SK-N-SH (cell line): ENCODE data around the gene RAB11B. TPM values are rescaled to one million over a fixed set of nuclear protein-coding genes. Genes with fewer than 3 reads are reported as not detected.
A peak's percentile ranks its signal among the peaks of the same experiment; 100 is the strongest.

Experiments
- CTCF ChIA-PET: fragments of 300-600, 350-600 bp; formaldehyde crosslinking; extraction: SDS; loops from one replicate; lab custom pipeline; 2021; lab: Yijun Ruan, JAX
- POLR2A ChIA-PET: fragments of 350-600 bp; sonication (Branson Sonifier 250); formaldehyde crosslinking; extraction: SDS; loops from one replicate; lab custom pipeline; 2020; ENCODE audit warnings: antibody characterized with exemption, inconsistent platforms; lab: Yijun Ruan, JAX
- DNase-seq: peaks from one replicate; pipeline ENCODE4 v3.0.0; 2012
- H2AFZ ChIP-seq: fragments of 200-600 bp; sonication (generic); 2 replicates; pipeline ENCODE4 v1.8.1; 2016; ENCODE audit warnings: antibody characterized with exemption, mild to moderate bottlenecking, low read depth
- H3F3A ChIP-seq: fragments of 200-600 bp; sonication (generic); replicated peaks from 2 replicates; pipeline ENCODE3; 2016; ENCODE audit warnings: antibody characterized with exemption, mild to moderate bottlenecking; ENCODE audit not compliant: insufficient read depth
- H3K27ac ChIP-seq, 2 experiments: fragments of 200-500 bp in 1 of 2; fragments of 200-600 bp in 1 of 2; sonication (Bioruptor generic) in 1 of 2; sonication (generic), shearing (Covaris generic) in 1 of 2; 2 replicates each; pipeline versions ENCODE4 v1.5.1 to v1.6.1; 2014 to 2016; ENCODE audit warnings: low read depth in 2 of 2, inconsistent platforms in 1 of 2, low read length in 1 of 2, mild to moderate bottlenecking in 1 of 2, mixed read lengths in 1 of 2
- H3K27me3 ChIP-seq: fragments of 200-600 bp; sonication (generic), shearing (Covaris generic); 2 replicates; pipeline ENCODE4 v1.6.1; 2016; ENCODE audit warnings: mixed run types; ENCODE audit not compliant: insufficient read depth
- H3K36me3 ChIP-seq, 2 experiments: fragments of 200-500 bp in 1 of 2; fragments of 200-600 bp in 1 of 2; sonication (Bioruptor generic) in 1 of 2; sonication (generic) in 1 of 2; replicated peaks in 1 of 2; 2 replicates each; pipeline versions ENCODE3 to v1.5.1; 2014 to 2016; ENCODE audit warnings: low read length in 1 of 2, mild to moderate bottlenecking in 1 of 2; ENCODE audit not compliant: insufficient read depth in 2 of 2, control insufficient read depth in 1 of 2
- H3K4me1 ChIP-seq, 2 experiments: fragments of 200-500 bp in 1 of 2; fragments of 200-600 bp in 1 of 2; sonication (Bioruptor generic) in 1 of 2; sonication (generic), shearing (Covaris generic) in 1 of 2; 2 replicates each; pipeline versions ENCODE4 v1.5.1 to v1.6.1; 2014 to 2016; ENCODE audit warnings: low read depth in 1 of 2, low read length in 1 of 2, mixed run types in 1 of 2; ENCODE audit not compliant: insufficient read depth in 2 of 2, control insufficient read depth in 1 of 2
- H3K4me2 ChIP-seq: fragments of 200-600 bp; sonication (generic), shearing (Covaris generic); 2 replicates; pipeline ENCODE4 v1.6.1; 2017; ENCODE audit warnings: mixed run types
- H3K4me3 ChIP-seq, 2 experiments: fragments of 200-500 bp in 1 of 2; fragments of 200-600 bp in 1 of 2; sonication (Bioruptor generic) in 1 of 2; sonication (generic), shearing (Covaris generic) in 1 of 2; 2 replicates each; pipeline versions ENCODE4 v1.5.1 to v1.8.1; 2014 to 2016; ENCODE audit warnings: low read depth in 2 of 2, inconsistent platforms in 1 of 2, low read length in 1 of 2, mild to moderate bottlenecking in 1 of 2, mixed read lengths in 1 of 2, moderate library complexity in 1 of 2
- H3K79me2 ChIP-seq: fragments of 200-600 bp; sonication (generic); 2 replicates; pipeline ENCODE4 v1.8.1; 2017; ENCODE audit warnings: mild to moderate bottlenecking; ENCODE audit not compliant: insufficient read depth
- H3K9ac ChIP-seq: fragments of 200-600 bp; sonication (generic); 2 replicates; pipeline ENCODE4 v1.6.1; 2017; ENCODE audit warnings: mixed run types
- H3K9me2 ChIP-seq: fragments of 200-600 bp; sonication (generic); 2 replicates; pipeline ENCODE4 v1.6.1; 2017; ENCODE audit warnings: mixed run types
- H3K9me3 ChIP-seq: fragments of 200-600 bp; sonication (generic); 2 replicates; pipeline ENCODE4 v1.6.1; 2017; ENCODE audit warnings: mixed run types, mild to moderate bottlenecking, moderate library complexity
- H4K20me1 ChIP-seq: fragments of 200-600 bp; sonication (generic); 2 replicates; pipeline ENCODE4 v1.6.1; 2017; ENCODE audit warnings: mild to moderate bottlenecking, mixed run types; ENCODE audit not compliant: insufficient read depth
- CHD2 ChIP-seq: fragments of 150-350 bp; IDR thresholded peaks from 2 replicates; pipeline ENCODE4 v1.6.1; 2018; ENCODE audit warnings: low read length; ENCODE audit not compliant: partially characterized antibody
- ELF1 ChIP-seq: IDR thresholded peaks from 2 replicates; pipeline ENCODE4 v1.4.0; 2012
- FOSL2 ChIP-seq: IDR thresholded peaks from 2 replicates; pipeline ENCODE4 v1.4.0; 2012; ENCODE audit warnings: low read depth, mild to moderate bottlenecking, moderate library complexity, borderline replicate concordance
- FOXJ3 ChIP-seq: sonication (generic); formaldehyde crosslinking; IDR thresholded peaks from 2 replicates; pipeline ENCODE4 v1.5.1; 2020; ENCODE audit warnings: mild to moderate bottlenecking, missing genetic modification reagents
- GABPA ChIP-seq: IDR thresholded peaks from 2 replicates; pipeline ENCODE4 v1.4.0; 2012; ENCODE audit warnings: low read depth, mild to moderate bottlenecking
- GATA2 ChIP-seq: sonication (generic); formaldehyde crosslinking; IDR thresholded peaks from 2 replicates; pipeline ENCODE4 v1.5.0; 2020; ENCODE audit warnings: mild to moderate bottlenecking, missing genetic modification reagents
- JUND ChIP-seq: IDR thresholded peaks from 2 replicates; pipeline ENCODE4 v1.4.0; 2012
- MEF2A ChIP-seq: IDR thresholded peaks from 2 replicates; pipeline ENCODE4 v1.4.0; 2012; ENCODE audit warnings: low read depth, borderline replicate concordance
- MXI1 ChIP-seq: IDR thresholded peaks from 2 replicates; pipeline ENCODE4 v1.6.1; 2012; ENCODE audit warnings: mild to moderate bottlenecking, low read depth, low read length, improper control_type of control experiment
- NFIC ChIP-seq: IDR thresholded peaks from 2 replicates; pipeline ENCODE4 v1.4.0; 2012; ENCODE audit warnings: borderline replicate concordance
- NRF1 ChIP-seq: IDR thresholded peaks from 2 replicates; pipeline ENCODE4 v1.6.1; 2012; ENCODE audit warnings: low read depth, mild to moderate bottlenecking, low read length
- POLR2AphosphoS5 ChIP-seq: IDR thresholded peaks from 2 replicates; pipeline ENCODE4 v1.6.1; 2012; ENCODE audit warnings: low read depth, low read length
- RAD21 ChIP-seq: IDR thresholded peaks from 2 replicates; pipeline ENCODE4 v1.6.1; 2012; ENCODE audit warnings: mild to moderate bottlenecking, low read length
- RCOR1 ChIP-seq: fragments of 150-350 bp; IDR thresholded peaks from 2 replicates; pipeline ENCODE4 v1.6.1; 2017; ENCODE audit warnings: antibody characterized with exemption, low read length
- RXRA ChIP-seq: IDR thresholded peaks from 2 replicates; pipeline ENCODE4 v1.4.0; 2012; ENCODE audit warnings: low read depth, mild to moderate bottlenecking, borderline replicate concordance
- SMC3 ChIP-seq: IDR thresholded peaks from 2 replicates; pipeline ENCODE4 v1.6.1; 2012; ENCODE audit warnings: low read depth, low read length, improper control_type of control experiment
- TCF12 ChIP-seq: IDR thresholded peaks from 2 replicates; pipeline ENCODE4 v1.4.0; 2012
- WGBS: methylation state at CpG from one replicate; pipeline ENCODE4 v1.1.6; 2017; ENCODE audit warnings: low lambda C conversion rate; 5-methylcytosine and 5-hydroxymethylcytosine counted together
- polyA plus RNA-seq, 3 experiments: library from polyadenylated mRNA; depleted of rRNA; stranded (reverse); fragments of >200 nt; gene quantifications; 2 replicates each; pipeline ENCODE4 v1.2.3, GENCODE V29; 2012
- TF ChIP-seq, protein P1 (sequence below): IDR thresholded peaks from 2 replicates; pipeline ENCODE4 v1.4.0; 2012; ENCODE audit warnings: low read depth
- TF ChIP-seq, protein P2 (sequence below): fragments of 200-600 bp; sonication (generic); IDR thresholded peaks from 2 replicates; pipeline ENCODE4 v1.6.1; 2017; ENCODE audit warnings: antibody characterized with exemption, mild to moderate bottlenecking, moderate library complexity
- TF ChIP-seq, protein P3 (sequence below): fragments of 150-350 bp; IDR thresholded peaks from 2 replicates; pipeline ENCODE4 v1.6.1; 2016; ENCODE audit warnings: mild to moderate bottlenecking, low read depth, low read length
- TF ChIP-seq, protein P4 (sequence below): fragments of 150-350 bp; IDR thresholded peaks from 2 replicates; pipeline ENCODE4 v1.6.1; 2017; ENCODE audit warnings: antibody characterized with exemption, low read length, low read depth, borderline replicate concordance

RAB11B gene
- polyA plus RNA-seq, 1 of the 3 experiments (the other 2 are of a cell fraction), result 127 TPM

DNA sequence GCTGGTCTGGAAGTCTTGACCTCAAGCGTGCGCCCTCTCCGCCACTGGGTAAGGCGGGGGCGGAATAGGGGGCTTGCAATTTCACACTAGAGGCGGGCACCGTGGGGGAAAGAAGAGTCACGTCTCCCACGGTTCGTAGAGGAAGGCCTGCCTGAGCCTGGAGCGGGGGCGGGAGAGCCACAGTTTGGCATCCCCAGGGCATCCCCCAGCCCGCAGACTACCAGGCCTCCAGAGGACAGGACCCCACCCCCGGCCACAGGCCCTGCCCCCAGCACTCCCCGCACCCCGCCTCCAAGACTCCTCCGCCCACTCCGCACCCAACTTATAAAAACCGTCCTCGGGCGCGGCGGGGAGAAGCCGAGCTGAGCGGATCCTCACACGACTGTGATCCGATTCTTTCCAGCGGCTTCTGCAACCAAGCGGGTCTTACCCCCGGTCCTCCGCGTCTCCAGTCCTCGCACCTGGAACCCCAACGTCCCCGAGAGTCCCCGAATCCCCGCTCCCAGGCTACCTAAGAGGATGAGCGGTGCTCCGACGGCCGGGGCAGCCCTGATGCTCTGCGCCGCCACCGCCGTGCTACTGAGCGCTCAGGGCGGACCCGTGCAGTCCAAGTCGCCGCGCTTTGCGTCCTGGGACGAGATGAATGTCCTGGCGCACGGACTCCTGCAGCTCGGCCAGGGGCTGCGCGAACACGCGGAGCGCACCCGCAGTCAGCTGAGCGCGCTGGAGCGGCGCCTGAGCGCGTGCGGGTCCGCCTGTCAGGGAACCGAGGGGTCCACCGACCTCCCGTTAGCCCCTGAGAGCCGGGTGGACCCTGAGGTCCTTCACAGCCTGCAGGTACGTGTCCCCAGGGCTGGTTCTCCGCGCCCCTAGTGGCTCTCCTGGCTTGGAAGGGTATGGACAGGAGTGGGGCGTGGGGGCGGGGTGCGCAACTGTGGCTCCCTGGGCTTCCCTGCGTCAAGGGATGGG is 26.1 kb upstream of the RAB11B start, which contains the start of gene ANGPTL4:
Gene ANGPTL4 (plus strand): TSS at position 353 of the 969 bp plus-strand sequence. CDS start 167 bp downstream, at position 520.
- H3K79me2 ChIP-seq, result peaks cover 9% of the 10 kb centered on the region; the same call in 1 of the 2 replicates
- peak within 1 kb of the TSS; percentile 75; the same call in 1 of the 2 replicates for H2AFZ ChIP-seq
- TF ChIP-seq, protein P1, sequence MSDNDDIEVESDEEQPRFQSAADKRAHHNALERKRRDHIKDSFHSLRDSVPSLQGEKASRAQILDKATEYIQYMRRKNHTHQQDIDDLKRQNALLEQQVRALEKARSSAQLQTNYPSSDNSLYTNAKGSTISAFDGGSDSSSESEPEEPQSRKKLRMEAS, result peak; percentile 59; the same call in 1 of the 2 replicates
- no peak for TF ChIP-seq TCF12
- TF ChIP-seq POLR2AphosphoS5, result peak; percentile 96
- TF ChIP-seq, protein P2, sequence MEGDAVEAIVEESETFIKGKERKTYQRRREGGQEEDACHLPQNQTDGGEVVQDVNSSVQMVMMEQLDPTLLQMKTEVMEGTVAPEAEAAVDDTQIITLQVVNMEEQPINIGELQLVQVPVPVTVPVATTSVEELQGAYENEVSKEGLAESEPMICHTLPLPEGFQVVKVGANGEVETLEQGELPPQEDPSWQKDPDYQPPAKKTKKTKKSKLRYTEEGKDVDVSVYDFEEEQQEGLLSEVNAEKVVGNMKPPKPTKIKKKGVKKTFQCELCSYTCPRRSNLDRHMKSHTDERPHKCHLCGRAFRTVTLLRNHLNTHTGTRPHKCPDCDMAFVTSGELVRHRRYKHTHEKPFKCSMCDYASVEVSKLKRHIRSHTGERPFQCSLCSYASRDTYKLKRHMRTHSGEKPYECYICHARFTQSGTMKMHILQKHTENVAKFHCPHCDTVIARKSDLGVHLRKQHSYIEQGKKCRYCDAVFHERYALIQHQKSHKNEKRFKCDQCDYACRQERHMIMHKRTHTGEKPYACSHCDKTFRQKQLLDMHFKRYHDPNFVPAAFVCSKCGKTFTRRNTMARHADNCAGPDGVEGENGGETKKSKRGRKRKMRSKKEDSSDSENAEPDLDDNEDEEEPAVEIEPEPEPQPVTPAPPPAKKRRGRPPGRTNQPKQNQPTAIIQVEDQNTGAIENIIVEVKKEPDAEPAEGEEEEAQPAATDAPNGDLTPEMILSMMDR, result peak; percentile 47
- peak; percentile 41 for TF ChIP-seq CHD2
- peak within 1 kb of the TSS; percentile 53 to 84 for H3K4me3 ChIP-seq
- peaks cover 21% of the 10 kb centered on the region for H3F3A ChIP-seq
- CTCF ChIA-PET, result interaction anchor here (0.6 to 5.0 kb wide), 9 partner anchors 10 to 1737 kb away, joined by 3 to 51 read pairs (median 6); no protein-coding TSS in a partner anchor
- peak within 1 kb of the TSS; percentile 69 for H3K9ac ChIP-seq
- H4K20me1 ChIP-seq, result no peaks in the 10 kb centered on the region
- H3K4me1 ChIP-seq, result peaks cover 30 to 39% of the 10 kb centered on the region in 2 experiments; a peak in 3 of 4 replicates
- POLR2A ChIA-PET, result interaction anchor here (1.3 to 1.9 kb wide), 2 partner anchors 12 to 43 kb away, joined by 4 read pairs; partner anchors contain the start of genes NDUFA7 and RPS28
- 2% methylated on average over 41 of the region's 81 CpGs for WGBS
- H3K9me2 ChIP-seq, result no peaks in the 10 kb centered on the region
- H3K36me3 ChIP-seq, result peaks cover 0 to 2% of the 10 kb centered on the region in 2 experiments
- H3K27me3 ChIP-seq, result no peaks in the 10 kb centered on the region
- H3K27ac ChIP-seq, result peak within 1 kb of the TSS; percentile 48 to 79; a peak in 3 of 4 replicates
- peak; percentile 86 for DNase-seq
- peak within 1 kb of the TSS; percentile 97 for H3K4me2 ChIP-seq
- H3K9me3 ChIP-seq, result no peaks in the 10 kb centered on the region

DNA sequence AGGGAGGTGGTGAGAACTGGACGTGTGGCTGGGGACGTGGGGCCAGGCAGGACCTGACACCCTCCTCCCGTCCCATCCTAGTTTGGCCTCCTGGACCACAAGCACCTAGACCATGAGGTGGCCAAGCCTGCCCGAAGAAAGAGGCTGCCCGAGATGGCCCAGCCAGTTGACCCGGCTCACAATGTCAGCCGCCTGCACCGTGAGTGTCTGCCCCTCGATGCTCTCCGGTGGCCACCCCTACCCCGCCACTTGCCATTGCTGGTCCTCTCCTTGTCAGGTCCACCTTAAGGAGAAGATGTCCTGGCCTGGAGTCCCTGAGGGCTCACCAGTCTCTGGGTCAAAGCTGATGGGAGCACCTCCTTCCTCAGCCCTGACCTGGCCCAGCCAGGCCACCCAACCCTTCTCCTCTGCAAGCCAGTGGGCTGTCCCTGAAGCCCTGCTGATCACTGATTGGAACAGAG is 24.0 kb upstream of the RAB11B start:
- DNase-seq, result no peak
- H3K36me3 ChIP-seq, result peaks cover 0 to 7% of the 10 kb centered on the region in 2 experiments
- H3K27me3 ChIP-seq, result no peaks in the 10 kb centered on the region
- H3K4me2 ChIP-seq, result peak overlapping the region; percentile 97
- no peaks in the 10 kb centered on the region for H4K20me1 ChIP-seq
- ChIA-PET CTCF (interaction anchor here (1.2 to 5.0 kb wide), 2 partner anchors 12 to 140 kb away, joined by 3 to 51 read pairs; no protein-coding TSS in a partner anchor), POLR2A (interaction anchor here (1.3 to 1.9 kb wide), 2 partner anchors 45 to 148 kb away, joined by 3 to 4 read pairs; partner anchors contain the start of genes NDUFA7, RPS28 and ZNF414)
- peak overlapping the region in 1 of 2 experiments; percentile 35; a peak in 1 of 4 replicates for H3K4me3 ChIP-seq
- H3K4me1 ChIP-seq, result peaks cover 30 to 39% of the 10 kb centered on the region in 2 experiments; a peak in 3 of 4 replicates
- no peak overlapping the region for H2AFZ ChIP-seq
- no peaks in the 10 kb centered on the region for H3K9me2 ChIP-seq
- peaks cover 9% of the 10 kb centered on the region; the same call in 1 of the 2 replicates for H3K79me2 ChIP-seq
- 100% methylated on average over 8 of the region's 11 CpGs for WGBS
- H3K27ac ChIP-seq, result no peak overlapping the region; a peak in 1 of 4 replicates
- H3K9me3 ChIP-seq, result no peaks in the 10 kb centered on the region
- H3F3A ChIP-seq, result peaks cover 21% of the 10 kb centered on the region
- no peak overlapping the region for H3K9ac ChIP-seq
- no peak for TF ChIP-seq RAD21
- no peak for TF ChIP-seq SMC3
- TF ChIP-seq MEF2A, result no peak
- no peak for TF ChIP-seq ELF1
- TF ChIP-seq, protein P3, sequence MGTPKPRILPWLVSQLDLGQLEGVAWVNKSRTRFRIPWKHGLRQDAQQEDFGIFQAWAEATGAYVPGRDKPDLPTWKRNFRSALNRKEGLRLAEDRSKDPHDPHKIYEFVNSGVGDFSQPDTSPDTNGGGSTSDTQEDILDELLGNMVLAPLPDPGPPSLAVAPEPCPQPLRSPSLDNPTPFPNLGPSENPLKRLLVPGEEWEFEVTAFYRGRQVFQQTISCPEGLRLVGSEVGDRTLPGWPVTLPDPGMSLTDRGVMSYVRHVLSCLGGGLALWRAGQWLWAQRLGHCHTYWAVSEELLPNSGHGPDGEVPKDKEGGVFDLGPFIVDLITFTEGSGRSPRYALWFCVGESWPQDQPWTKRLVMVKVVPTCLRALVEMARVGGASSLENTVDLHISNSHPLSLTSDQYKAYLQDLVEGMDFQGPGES, result no peak
- no peak for TF ChIP-seq JUND
- TF ChIP-seq NRF1, result no peak
- TF ChIP-seq FOSL2, result no peak
- TF ChIP-seq GATA2, result no peak
- no peak for TF ChIP-seq RXRA
- TF ChIP-seq MXI1, result no peak
- no peak for TF ChIP-seq GABPA
- TF ChIP-seq FOXJ3 (CRISPR knock-in tag), result no peak
- TF ChIP-seq TCF12, result no peak
- TF ChIP-seq NFIC, result no peak
- TF ChIP-seq, protein P4, sequence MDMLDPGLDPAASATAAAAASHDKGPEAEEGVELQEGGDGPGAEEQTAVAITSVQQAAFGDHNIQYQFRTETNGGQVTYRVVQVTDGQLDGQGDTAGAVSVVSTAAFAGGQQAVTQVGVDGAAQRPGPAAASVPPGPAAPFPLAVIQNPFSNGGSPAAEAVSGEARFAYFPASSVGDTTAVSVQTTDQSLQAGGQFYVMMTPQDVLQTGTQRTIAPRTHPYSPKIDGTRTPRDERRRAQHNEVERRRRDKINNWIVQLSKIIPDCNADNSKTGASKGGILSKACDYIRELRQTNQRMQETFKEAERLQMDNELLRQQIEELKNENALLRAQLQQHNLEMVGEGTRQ, result no peak
- no peak for TF ChIP-seq RCOR1
- no peak for TF ChIP-seq CHD2
